Non-pigmented ciliary epithelial cell (primary cell): ENCODE measurements around the gene TRIP6.
"Not testable (repeated sequence)": the region's sequence is repeated elsewhere in the genome, so short reads cannot be mapped to it uniquely, and the experiment has no call there.

Experiments
- DNase-seq: peaks from one replicate; pipeline ENCODE4 v3.0.0-alpha.2; 2010; ENCODE audit warnings: low read depth

The TRIP6 gene

DNA sequence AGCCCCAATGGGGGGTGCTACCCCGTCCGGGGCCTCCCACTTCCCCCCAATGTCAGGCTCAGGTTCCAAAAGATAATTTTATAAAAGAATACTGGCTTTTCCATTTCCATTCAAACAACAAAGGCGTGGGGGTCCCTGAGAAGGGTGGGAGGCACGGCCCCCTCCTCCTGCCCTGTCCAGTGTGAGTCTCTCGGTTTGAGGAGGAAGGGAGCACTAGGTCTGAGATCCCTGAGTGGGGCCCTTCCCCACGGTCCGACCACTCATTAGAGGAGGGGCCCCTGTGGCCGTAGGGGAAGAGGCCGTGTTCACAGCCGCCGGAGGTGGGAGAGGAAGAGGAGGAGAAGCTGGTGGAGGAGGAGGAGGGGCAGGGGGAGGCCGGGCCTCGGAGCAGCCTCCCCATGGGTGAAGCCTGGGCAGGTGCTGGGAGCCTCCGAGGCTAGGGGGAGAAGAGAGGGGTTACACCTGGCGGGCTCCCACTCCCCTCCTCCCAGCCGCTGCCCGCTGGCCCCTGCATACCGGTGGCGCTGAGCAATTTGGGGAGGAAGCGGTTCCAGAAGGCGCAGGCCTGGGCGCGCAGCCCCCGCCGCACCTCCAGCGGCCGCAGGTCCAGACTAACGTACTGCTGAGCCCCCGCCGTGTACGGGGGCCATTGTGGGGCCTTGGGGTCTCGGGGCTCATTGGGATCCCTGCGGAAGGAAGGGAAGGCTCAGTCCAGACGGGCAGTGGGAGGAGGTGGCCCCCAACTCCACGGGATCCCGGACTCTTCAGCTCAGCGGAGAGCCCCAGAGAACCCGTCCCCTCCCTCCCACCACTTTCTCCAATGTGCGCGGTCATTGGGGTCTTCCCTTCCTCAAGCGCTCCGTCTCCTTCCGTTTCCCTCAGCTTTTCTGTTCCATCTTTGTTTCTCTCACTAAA, 23.7 kb downstream of the TRIP6 start:
- DNase-seq: no peak

DNA sequence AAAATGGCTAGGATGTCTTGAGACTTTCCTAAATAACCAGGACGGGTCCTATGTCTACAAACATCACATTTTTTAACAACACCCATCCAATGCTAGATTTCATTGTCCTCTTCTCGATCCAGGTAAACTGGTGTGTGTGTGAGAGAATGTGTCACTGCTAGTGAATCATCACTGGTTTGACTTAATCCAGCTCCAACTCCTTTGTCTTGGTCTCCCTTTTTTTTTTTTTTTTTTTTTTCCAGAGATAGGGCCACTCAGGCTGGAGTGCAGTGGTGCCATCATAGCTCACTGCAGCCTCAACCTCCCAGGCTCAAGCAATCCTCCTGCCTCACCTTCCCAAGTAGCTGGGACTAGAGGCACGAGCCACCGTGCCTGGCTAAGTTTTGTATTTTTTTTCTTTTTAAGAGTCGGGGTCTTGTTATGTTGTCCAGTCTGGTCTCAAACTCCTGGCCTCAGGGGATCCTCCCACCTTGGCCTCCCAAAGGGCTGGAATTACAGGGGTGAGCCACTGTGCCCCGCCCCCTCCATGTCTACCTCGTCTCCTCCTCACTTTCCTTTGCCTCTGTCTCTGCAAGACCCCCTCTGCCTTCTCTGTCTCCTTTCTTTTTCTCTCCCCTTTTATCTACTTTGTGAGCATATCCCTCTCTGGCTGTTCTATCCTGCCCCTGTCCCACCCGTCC, 24.5 kb downstream of the TRIP6 start:
- no peak for DNase-seq

DNA sequence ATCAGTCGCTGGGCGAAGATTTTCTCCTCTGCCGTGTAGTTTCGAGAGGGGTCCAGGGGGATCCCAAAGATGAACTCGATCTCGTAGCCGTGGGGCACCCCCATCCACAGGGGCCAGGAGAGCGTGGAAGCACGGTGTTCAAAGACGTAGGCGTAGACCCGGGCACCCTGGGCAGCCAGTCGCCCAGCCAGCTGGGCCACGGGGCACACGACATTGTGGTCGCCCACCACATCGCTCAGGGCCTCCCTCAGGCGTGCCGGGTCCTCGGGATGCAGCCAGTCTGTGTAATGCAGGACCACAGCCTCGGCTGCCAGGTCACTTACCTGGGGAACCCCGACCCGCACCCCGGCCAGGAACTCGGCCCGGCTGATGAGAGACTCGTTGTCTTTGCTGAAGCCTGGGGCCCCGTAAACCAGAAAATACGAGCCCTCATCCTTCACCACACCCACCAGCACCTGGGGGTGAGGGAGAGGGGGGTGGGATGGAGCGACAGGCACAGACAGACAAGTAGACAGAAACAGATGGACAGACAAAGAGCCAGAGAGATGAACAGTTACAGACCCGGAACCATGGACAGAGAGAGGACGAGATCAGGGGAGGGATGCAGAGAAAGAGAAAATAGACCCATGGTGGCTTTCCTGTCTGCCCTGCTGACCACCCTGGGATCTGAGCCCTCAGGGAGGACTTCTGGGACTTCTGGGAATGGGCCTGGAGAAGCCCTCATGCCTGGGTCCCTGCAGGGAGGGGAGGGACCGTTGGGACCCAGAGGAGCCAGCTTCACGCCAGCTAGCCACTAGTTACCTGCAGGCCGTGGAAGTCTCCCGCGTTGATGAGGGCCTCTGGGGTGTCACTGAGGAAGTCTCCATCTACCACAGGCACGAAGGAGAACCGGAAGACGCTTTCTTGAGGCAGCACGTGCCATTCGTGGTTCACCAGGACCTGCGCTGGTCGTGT, 25.5 kb downstream of the TRIP6 start:
- DNase-seq: no peak

DNA sequence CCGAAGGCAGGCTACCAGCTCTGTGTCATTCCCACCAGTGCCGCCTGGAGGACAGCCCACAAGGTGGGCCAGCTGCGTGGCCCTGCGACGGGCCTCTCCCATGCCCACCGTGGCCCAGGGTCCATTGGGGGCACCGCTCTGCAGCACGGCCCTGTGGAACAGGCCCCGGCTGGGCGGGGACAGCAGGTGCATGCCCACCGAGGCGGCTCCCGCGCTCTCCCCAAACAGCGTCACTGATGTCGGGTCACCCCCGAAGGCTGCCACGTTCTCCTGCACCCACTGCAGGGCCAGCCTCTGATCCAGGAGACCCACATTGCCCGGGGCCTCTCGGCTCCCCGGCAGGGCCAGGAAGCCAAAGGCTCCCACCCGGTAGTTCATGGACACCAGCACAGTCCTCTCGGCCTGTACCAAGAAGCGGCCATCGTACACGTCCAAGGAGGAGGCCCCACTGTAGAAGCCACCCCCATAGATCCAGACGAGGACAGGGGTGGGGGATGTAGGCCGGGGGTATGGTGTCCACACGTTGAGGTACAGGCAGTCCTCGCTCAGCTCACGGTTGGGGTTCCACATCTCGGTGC, 26.2 kb downstream of the TRIP6 start:
- no peak for DNase-seq

DNA sequence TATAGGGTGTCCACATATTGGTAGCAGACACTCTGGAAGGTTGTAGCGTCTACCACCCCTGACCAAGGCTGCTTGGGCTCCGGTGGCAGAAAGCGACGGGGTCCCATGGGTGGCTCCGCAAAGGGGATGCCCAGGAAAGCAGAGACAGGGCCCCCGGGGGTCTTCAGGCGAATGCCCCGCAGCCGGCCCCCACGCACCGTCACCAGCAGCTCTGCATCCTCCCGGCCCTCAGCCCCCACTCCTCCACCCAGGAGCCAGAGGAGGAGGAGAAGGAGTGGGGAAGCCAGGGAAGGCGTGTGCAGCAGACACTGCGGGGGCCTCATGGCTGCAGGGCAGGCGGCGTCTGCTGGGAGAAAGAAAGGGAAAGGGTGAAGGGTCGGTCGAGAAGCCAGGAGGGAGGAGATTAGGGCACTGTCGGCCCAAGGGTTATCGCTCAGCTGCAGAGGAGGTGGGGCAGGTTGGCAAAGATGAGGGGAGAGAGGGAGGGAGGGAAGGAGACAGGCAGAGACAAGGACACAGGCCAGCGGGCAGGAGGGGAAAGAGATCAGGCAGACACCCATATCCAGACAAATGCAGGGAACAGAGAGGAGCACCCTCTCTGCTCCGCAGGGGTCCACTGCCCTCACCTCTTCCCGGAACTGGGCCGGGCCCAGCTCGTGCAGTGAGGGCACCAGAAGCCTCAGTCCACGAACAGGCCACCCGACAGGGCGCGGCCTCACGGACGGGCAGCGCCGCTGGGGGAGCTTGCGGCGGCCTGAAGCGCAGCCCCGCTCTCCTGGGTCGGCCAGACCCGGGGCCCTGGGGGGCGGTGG, 26.9 kb downstream of the TRIP6 start:
- DNase-seq: no peak

DNA sequence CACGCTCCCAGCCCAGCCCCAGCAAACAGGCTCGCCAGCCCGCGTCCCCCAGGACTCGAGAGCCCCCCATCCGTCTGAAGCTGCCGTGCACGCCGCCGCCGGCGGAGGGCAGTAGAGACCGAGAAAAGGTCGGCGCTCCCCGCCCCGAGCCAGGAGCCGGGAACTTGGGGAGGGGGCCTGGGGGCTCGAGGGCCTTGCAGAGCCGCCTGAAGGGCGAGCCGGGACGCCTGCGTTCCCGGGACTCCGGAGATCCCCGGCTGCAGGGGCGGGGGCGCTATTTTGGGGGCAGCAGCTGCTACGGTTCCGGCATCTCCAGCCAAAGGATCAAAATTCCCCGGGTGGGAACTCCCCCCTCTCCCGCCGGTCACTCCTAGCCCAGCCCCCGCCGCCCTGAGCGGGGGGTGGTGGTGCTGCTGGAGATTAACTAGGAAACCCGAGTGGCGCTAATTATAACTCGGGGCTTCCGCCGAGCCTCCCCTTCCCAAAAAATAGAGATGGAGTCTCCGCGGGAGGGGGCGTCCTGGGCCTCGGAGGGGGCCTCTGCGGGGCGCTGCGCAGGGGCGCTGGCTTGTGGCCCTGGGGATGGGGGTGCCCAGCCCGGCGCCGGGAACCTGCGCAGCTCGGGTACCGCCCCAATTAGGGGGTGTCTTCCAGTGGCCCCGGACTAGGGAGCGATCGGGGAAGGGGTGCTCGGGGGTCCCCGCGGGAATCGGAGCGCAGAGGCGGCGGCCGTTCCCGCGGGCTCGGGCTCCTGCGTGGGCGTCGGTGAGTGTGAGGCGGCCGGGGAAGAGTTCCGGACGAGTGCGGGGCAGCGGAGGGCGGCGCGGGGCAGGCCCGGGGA, 27.9 kb downstream of the TRIP6 start:
- DNase-seq: no peak

DNA sequence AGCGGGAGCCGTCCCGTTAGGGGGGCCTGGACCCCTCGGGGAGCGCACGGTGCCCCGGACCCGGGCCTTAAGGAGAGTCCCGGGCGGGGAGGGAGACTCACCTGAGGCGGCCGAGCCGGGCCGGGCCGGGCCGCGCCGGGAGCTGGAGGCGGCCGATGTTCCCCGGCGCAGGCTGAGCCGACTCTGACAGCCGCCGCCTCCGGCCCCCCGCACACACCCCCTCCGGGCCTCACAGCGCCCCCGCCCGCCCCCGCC, 28.4 kb downstream of the TRIP6 start, which contains the start of gene ACHE:
ACHE (minus strand) TSS at position 188 of the 255 bp plus-strand sequence. CDS start 1,656 bp downstream, outside the sequence.
- DNase-seq: no peak

DNA sequence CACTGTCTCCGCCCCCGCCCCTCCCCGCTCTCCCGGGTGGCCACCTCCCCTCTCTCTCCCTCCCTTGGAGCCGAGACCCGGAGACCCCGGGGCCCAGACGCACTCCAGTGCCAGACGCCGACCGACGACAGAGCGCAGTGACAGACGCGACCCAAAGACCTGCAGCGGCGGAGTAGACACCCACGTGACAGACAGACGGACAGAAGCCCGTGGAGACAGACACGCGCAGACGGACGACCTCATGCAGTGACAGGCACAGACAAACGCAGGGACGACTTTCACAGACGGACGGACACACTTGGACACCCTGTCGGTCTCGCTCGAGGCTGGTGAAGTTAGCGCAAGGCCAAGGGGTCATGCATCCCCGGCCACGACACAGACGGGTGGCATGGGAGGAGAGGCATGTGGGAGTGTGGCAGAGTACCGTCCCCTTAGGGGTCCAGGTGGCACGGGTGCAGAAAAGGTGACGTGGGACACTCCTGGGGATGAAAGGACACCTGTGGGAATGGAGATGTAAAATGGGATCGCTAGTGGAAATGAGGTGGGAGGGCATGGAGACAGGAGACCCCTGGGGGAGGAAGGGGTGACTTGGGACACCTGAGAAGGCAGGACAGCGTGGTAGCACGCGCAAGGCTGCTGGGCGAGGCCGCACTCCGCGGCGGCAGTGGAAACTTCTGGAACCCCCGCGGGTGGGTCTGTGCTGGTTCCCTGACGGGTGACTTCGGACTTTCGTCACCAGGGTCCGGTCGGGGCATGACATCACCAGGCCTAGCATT, 29.0 kb downstream of the TRIP6 start:
- DNase-seq: no peak

DNA sequence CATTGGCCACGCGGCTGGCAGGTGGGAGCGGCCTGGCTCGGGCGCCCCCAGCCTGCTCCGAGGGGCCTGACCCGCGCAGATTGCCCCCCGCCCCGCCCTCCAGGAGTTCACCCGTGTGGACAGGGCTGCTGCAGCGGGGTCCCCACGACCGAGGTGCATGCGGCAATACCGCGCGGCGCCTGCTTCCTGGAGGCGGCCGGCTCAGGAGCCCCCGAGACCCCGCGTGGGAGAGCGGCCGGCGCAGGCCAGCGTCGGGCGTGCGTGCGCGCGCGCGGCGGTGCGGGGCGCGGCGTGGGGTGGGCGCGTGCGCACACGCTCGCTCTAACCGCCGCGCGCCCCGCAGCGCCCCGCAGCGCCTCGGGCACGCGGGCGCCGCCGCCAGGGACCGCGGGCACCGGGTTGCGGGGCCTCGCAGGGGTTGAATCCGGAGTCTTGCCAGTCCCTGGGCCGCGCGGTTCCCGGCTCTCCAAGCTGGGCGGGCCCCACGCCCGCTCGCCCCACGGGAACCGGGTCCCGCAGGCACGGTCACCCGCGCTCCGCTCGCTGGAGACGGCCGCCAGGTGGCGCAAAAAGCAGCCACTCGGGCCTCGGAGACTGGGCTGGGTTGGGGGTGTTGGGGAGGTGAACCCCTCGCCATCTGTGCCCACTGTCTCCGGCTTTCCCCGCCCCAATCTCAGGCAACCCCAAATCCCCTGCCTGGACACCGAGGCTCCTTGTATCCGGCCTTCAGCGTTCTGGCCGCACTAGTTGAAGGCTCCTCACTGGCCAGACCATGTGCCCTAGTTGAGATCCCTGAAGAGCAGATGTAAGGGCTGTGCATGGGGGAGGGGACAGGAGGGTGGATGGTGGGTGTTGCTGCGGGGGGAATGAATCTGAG, 29.8 kb downstream of the TRIP6 start:
- DNase-seq: no peak

DNA sequence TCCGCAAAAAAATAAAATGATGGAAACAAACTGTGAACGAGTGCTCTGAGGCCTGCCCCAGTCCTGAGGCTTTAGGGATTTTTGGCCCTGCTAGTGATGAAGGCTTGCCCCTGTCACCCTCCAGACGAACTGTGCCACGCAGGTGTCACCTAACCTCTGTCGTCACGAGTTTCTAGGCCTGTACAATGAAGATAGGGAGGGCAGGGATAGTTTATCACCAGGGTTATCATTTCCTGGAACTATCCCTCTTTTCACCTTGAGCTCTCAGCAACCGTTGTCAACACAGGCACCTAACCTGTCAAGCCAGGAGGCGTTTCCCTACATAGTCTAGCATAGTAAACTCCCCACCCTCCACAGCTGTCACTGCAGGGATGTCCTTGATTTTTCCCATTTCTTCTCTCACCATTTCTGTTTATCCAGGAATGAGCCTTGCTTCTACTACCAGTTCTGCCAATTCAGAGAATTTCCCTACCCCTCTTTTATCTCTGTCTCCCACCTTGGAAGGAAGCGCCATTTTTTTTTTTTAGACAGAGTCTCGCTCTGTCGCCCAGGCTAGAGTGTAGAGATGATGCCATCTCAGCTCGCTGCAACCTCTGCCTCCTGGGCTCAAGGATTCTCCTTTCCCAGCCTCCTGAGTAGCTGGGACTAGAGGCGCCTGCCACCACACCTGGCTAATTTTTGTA, 30.7 kb downstream of the TRIP6 start:
- DNase-seq: no peak

DNA sequence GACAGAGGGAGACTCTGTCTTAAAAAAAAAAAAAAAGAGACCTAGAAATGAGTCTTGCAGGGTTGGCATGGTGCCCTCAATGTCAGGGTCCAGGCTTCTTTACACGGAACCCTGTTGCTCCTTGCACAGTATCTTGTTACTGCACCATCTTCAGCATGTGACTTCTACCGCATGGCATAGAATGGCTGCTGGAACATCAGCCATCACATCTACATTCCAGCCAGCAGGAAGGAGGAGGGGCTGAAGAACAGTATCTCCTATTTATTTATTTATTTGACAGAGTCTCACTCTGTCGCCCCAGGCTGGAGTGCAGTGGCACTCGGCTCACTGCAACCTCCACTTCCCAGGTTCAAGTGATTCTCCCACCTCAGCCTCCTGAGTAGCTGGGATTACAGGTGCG, 32.2 kb downstream of the TRIP6 start:
- DNase-seq: no peak

DNA sequence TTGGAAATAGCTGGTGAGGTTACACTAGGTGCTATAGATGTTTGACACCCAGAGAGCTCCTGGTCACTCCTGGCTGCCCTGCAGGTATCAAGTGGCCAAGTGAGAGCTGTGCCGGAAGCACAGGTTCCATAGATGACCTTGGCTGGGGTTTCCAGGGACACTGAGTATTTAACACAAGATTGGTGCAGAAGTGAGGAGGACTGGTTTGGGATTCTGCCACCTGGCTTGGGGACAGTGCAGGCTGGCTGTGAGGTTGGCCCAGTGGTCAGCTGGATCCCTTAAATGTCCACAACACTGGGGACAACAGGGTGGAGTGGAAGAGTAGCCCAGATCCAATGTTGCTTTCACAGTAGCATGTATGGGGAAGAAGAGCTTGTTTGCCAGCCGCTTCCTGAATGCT, 33.8 kb downstream of the TRIP6 start:
- no peak for DNase-seq

DNA sequence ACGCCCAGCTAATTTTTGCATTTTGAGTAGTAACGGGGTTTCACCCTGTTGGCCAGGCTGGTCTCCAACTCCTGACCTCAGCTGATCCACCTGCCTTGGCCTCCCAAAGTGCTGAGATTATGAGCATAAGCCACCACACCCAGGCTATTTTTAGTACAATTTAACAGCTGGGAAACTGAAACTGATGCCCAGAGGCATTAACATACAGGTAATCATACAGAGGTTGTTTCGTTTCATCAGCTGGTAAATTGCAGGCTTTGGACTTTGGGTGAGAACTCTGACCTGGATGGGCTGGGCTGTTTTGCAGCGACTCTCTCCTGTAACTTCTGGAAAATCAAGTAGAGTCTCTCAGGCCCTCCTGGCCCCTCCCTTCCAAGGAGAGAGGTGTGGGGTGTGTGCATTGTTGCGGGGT, 34.7 kb downstream of the TRIP6 start:
- no peak for DNase-seq

DNA sequence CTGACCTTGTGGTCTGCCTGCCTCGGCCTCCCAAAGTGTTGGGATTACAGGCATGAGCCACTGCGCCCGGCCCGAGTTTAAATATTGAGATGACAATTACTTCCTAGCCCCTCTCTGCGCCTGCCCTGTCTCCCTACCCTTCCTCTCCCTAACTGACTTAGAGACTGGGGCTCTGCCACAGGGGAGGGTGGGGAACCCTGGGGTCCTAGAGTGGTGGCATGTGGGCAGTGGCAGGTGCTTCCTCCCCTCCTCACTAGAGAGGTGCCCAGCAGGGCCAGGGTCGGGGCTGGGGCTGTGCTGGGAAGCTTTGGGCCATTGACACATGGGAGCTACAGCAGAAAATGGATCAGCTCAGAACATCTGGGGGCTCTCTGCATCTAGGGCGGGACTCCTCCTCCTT, 35.5 kb downstream of the TRIP6 start:
- DNase-seq: no peak

DNA sequence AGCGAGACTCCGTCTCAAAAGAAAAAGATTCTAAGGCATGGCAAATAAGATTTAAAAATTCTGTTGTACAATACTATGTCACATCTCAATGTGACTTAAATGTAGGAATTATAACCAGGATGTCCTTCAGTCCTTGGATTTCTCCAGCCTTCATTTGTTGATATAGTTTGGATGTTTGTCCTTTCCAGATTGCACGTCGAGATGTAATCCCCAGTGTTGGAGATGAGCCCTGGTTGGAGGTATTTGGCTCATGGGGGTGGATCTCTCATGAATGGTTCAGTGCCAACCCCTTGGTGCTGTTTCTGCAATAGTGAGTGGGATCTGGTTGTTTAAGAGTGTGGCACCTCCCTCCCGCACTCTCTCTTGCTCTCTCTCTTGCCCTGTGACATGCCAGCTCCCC, 41.3 kb downstream of the TRIP6 start:
- no peak for DNase-seq

DNA sequence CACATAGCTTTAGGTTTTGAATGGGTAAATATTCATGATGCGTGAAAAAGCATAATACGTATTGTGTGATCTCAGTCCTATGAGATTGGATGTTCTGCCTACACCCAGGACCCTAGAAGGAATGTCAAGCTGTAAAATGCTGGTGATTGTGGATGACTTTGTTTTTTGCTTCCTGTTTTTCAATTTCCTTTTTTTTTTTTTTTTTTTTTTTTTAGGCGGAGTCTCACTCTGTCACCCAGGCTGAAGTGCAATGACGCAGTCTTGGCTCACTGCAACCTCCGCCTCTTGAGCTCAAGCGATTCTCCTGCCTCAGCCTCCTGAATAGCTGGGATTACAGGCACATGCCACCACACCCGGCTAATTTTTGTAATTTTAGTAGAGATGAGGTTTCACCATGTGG, 43.3 kb downstream of the TRIP6 start:
- not testable (repeated sequence) for DNase-seq

DNA sequence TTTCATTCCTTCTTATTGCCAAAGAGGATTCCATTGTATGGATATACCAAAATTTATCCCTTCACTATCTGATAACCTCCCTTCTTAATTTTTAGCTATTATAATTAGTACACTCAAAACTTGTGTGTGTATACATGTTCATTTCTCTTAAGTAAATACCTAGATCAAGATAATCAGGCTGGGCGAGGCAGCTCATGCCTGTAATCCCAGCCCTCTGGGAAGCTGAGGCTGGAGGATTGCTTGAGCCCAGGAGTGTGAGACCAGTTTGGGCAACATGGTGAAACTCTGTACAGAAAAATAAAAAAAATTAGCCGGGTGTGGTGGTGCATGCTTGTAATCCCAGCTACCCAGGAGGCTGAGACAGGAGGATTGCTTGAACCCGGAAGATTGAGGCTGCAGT, 44.3 kb downstream of the TRIP6 start:
- DNase-seq: no peak
